Erythroblast (primary cell): ENCODE results near the gene THAP10.
"Not testable (repeated sequence)": the region's sequence is repeated elsewhere in the genome, so short reads cannot be mapped to it uniquely, and the experiment has no call there.

Source experiments
- DNase-seq, 2 experiments: peaks; one replicate each; lab custom pipeline; 2025; lab: John Stamatoyannopoulos, UW
- GATA1 ChIP-seq: IDR thresholded peaks from 2 replicates; pipeline ENCODE4 v1.6.1; 2011; ENCODE audit warnings: low read depth, mild to moderate bottlenecking, control low read depth, low read length, moderate library complexity
- POLR2A ChIP-seq: IDR thresholded peaks from 2 replicates; pipeline ENCODE4 v1.6.1; 2011; ENCODE audit warnings: mild to moderate bottlenecking, low read length

THAP10 gene

DNA sequence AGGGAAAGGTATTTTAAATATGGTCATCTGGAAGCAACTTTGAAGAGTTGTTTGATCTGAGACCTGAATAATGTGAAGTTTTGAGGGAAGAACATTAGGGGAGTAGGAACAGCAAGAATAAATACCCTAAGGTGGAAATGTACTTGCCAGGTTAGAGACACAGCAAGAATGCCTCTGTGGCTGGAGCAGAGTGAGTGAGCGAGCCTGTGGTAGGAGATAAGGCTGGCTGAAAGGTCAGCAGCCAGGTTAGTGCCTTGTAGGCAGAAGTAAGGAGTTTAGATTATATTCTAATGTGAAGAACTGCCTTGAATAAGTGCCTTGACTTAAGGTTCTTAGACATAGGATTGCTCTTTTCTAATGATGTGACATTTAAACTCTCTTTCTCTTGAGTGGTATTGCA lies 18.7 kb upstream of the THAP10 start:
- DNase-seq, result no peak
- TF ChIP-seq POLR2A, result no peak
- no peak for TF ChIP-seq GATA1

DNA sequence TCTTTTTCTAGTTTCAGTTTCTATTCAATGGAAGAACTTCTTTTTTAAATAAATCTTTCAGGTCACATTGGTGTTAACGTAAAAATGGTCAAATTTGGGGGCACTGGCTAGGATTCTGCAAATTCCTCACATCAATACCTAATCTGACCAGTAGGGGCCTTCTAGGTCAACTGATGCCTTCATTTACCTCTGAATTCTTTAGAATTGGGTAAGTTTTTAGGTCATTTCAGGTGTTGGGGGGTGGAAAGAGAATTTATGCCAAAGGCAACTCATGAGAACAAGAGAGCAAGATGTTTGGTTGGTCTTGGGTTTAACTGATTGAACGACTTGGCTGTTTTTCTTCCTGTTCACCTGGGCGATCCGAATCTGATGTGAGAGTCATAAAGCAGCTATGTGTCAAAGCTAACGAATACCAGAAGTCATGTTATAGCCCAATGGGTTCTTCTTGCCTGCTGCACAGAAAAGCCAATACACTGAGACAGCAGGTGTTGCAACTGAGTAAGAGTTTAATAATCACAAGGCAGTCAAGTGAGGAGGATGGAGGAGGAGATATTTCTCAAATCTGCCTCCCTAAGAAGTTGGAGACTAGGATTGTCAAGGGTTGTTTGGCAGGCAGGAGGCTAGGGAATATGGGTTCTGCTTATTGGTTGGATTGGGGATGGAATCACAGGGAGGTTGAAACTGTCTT lies 15.7 kb upstream of the THAP10 start:
- peak in 1 of 2 experiments; percentile 1 for DNase-seq
- TF ChIP-seq GATA1 (no peak), POLR2A (no peak)

DNA sequence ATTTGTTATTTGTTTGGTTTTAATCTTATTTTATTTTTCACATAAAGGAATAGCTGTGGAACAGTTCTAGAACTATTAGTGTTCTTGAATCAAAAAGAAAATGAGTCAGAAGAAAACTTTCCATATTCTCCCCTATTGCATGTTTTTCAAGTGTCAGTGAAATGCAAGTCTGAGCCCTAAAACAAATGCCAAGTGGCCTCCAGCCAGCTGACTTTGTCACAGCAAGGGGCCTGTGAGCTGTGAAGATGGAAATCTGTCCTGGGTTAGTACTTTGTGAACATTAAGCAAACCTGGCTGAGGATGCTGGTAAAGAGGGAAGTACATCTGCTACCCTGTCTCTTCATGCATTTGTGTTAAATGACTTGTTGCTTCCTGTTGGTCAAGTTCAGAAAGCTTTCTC lies 14.6 kb upstream of the THAP10 start:
- TF ChIP-seq GATA1 (no peak), POLR2A (no peak)
- DNase-seq, result no peak

DNA sequence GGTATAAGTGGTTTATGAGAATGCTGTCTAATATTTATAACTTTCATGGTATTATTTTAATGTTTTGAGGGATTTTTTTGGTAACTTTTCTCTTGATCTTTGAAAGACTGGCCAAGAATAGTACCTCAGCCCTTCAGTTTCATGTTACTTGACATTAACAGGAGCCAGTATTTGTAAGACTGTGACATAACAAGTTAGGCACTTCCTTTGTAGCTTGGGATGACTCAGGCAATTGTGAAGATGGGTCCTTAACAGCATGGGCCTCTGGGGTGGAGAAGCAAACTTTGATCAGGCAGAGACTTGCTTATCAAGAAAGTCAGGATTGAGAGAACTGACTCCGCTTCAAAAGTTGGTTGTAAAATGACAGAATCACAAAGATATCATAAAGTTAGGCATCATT lies 9.9 kb upstream of the THAP10 start:
- no peak for TF ChIP-seq POLR2A
- no peak for TF ChIP-seq GATA1
- peak in 1 of 2 experiments; percentile 2 for DNase-seq

DNA sequence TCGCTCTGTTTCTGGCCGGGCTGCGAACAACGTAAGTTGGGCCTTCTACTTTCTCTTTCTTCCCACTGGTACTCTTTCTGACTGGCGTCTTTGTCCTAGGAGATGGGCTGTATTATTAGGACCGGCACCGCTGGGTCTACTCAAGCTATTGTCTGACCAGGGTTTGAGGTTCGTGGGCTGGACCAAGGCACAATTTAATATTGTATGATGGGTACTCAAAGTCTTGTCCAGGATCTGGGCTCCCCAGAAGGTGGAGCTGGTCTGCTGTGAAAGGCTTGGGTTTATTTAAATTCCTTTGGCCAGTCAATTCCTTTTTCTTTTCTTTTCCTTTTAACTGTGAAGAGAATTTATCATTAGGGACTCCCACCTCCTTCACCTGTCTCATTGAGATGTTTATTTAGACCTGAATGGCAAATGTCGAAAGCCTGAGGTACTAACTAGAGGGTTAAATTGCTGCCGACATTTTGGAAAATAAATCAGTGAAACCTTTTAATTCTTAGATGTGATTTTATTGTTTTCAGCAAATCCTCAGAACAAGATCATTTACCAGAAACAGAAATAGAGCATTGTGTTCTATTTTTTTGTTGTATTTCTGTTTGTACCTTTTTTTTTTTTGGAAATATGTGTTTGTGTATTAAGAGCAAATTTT lies 803 bp upstream of the THAP10 start:
- TF ChIP-seq POLR2A (no peak), GATA1 (no peak)
- peak; percentile 48 to 50 for DNase-seq

DNA sequence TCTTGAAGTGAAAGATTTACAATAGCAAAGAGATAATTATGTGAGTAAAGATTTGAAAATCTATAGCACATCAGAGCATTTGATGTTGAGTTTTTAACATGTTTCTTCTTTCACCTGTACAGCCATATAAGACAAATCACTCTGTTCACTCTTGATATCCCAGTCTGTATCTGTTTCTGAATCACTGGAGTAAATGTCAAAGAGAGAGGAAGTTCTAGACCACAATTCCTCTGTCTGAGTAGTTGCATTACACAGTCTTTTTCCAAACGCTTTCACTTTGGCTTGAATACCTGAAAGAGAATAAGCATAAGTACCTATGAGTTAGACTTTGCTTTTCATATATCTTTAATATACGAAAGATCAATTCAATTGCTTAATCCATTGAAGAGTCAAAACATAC lies 9.9 kb downstream of the THAP10 start:
- no peak for TF ChIP-seq GATA1
- no peak for TF ChIP-seq POLR2A
- no peak for DNase-seq

DNA sequence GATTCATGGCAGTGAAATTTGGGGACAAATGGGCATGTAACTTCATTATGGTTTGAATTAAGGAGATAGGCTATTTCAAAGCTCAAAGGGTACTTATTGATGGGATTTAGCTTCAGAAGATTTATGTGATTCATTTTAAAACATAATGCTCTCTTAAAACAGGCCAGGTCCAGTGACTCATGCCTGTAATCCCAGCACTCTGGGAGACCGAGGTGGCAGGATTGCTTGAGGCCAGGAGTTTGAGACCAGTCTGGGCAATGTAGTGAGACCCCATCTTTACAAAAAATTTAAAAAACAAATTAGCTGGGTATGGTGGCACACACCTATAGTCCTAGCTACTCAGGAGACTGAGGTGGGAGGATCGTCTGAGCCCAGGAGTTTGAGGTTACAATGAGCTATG lies 11.5 kb downstream of the THAP10 start:
- TF ChIP-seq POLR2A, result no peak
- TF ChIP-seq GATA1, result no peak
- DNase-seq, result no peak

DNA sequence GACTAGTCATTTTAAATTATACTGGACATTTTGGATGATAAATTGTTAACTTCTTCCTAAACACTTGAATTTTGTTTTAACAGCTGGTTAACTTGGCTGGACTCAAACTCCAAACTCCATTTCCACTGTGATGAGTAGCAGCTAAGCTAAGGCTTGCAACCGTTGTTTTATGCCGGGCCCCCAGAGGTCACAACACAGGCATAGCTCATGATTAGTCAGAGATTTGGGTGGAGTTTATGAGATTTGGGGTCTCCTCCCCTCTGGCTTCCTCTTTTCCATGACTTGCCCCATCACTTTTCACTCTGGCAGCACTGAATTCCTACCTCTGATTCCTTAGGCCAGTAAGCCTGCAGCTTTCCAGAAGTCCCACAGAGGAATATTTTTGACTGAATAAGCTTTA lies 12.8 kb downstream of the THAP10 start:
- TF ChIP-seq POLR2A (no peak), GATA1 (no peak)
- DNase-seq, result no peak

DNA sequence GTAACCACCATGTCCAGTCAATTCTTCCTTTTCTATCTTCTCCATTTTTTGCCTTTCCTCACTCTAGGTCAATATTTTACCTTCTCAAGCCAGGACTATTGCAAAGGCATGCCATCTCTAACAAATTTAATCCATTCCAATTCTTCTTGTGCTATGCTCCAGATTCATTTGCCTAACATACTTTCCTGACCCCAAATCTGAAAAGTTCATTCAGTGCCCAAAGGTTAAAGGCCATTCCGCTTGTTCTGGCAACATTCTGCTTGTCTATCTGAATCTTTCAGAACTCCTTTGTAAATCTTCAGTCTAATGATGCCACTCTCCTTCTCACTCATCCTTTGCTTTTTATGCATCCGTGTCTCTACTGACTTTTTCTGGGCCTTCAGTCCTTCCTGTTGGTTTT lies 15.6 kb downstream of the THAP10 start:
- DNase-seq, result no peak
- TF ChIP-seq GATA1, result no peak
- no peak for TF ChIP-seq POLR2A

DNA sequence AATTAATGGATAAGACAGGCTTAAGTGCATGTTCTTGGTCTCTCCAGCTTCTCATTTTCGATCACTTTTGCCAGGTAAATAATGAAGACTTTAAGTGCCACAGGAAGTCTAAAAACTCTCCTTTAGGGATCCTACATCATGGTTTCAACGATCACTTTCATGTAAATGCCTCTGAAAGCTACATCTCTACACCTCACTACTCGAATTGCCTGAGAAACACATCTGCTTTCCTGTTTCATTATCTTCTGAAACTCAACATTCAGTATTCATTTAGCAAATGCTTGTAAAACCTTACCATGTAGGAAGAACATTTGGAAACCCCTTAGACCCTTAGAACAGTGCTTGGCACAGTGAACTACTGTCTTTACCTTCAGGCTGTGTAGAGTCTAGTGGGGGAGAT lies 16.2 kb downstream of the THAP10 start:
- TF ChIP-seq GATA1 (no peak), POLR2A (no peak)
- DNase-seq, result no peak

DNA sequence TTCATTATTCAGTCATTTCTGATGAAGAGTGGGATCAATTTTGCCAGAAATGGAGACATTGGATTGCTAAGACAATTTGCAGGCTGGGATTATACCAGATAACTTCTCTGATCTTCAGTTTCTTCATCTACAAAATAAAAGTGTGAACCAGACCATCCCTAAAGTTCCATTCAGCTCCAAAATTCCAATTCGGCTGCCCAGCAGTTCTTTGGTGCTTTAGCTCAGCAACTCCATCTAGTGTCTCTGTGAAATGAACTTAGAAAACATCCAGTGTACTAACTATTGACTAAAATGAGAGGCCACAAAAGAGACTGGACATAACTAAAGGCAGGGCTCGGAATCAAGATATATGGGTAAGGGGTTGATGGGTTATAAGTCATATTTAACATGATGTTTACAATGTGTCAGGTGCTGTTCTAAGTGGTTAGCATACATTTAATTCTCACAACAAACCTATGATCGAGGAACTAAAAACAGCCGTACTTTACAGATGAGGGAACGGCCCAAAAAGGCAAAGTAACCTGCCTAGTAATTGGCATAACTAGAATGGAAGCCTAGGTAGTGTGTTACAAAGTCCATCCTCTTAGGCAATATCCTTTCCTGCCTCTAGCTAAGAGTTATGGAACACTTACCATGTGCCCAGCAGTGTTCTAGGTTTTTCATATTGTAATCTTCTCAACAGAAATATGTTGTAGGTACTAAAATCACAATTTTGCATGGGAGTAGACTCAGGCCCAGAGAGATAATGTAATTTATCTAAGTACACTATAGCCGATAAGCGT lies 17.0 kb downstream of the THAP10 start:
- no peak for TF ChIP-seq POLR2A
- no peak for TF ChIP-seq GATA1
- no peak for DNase-seq

DNA sequence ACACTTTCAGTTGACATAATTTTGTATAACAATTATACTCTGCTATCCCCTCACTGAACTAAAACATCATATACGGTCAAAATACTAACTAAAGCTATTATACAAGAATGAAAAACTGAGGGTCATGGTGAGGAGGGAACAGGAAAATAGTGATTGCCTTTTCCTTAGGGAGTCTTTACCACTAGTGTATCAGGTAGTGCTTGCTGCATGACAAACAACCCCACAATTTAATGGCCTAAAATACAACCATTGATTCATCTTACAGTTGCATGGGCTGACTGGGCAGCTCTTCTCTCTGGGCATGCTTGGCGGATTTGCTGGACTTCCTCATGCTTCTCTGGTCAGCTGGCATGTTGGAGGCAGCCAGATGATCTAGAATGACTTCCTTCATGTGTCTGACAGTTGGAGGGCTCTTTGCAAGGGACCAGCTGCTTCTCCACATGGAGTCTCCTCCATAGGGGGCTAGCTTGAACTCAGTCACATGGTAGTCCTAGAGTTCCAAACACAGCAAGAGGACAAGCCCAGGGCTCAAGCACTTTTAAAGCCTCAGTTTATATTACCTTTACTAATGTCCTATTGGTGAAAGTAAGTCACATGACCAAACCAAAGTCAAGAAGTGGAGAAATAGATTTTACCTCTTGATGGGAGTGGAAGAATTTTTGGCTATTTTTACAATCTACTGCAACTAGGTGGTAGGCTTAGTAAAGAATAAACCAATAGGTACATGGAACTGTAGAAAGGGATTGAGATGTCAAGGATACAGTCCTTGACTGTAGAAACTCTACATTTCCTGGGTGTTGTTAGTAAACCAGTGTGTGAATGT lies 18.8 kb downstream of the THAP10 start:
- TF ChIP-seq GATA1, result no peak
- no peak for TF ChIP-seq POLR2A
- no peak for DNase-seq

DNA sequence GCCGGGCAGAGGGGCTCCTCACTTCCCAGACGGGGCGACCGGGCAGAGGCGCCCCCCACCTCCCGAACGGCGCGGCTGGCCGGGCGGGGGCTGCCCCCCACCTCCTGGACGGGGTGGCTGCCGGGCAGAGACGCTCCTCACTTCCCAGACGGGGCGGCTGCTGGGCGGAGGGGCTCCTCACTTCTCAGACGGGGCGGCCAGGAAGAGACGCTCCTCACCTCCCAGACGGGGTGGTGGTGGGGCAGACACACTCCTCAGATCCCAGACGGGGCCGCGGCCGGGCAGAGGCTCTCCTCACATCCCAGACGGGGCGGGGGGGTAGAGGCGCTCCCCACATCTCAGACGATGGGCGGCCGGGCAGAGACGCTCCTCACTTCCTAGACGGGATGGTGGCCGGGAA lies 20.7 kb downstream of the THAP10 start:
- not testable (repeated sequence) for DNase-seq
